Ureter (tissue), 1 donor: ENCODE measurements around the gene ZNF641. TPM values are rescaled to one million over a fixed set of nuclear protein-coding genes. Genes with fewer than 3 reads are reported as not detected.

Experiments used
- DNase-seq: peaks from one replicate; pipeline ENCODE4 v3.0.0-alpha.2; 2020; ENCODE audit warnings: low spot score
- total RNA-seq: library from RNA; stranded (reverse); gene quantifications from one replicate; pipeline ENCODE4 v1.2.4, GENCODE V29; 2023
- donor health status: DM: yes; HTN: yes; CAD: no.

ZNF641 gene
- 35.3 TPM for total RNA-seq

- DNase-seq: peak; percentile 84
Observed at GRCh38 chr12:48350249-48351021, at the start of gene ZNF641. TSS of gene ZNF641 (minus strand) at chr12:48350919. CDS start at chr12:48348090, 2,829 bp downstream.

- DNase-seq: no peak
Observed at GRCh38 chr12:48390026-48390425, 39.3 kb upstream of the ZNF641 start.

- DNase-seq: no peak
Observed at GRCh38 chr12:48389409-48389808, 38.7 kb upstream of the ZNF641 start.

- no peak for DNase-seq
Observed at GRCh38 chr12:48388938-48389337, 38.2 kb upstream of the ZNF641 start.

GRCh38 chr12:48388460-48388859 lies 37.7 kb upstream of the ZNF641 start:
- DNase-seq: no peak

GRCh38 chr12:48380596-48380995 lies 29.9 kb upstream of the ZNF641 start:
- DNase-seq: no peak

GRCh38 chr12:48379794-48380193 lies 29.1 kb upstream of the ZNF641 start:
- DNase-seq: no peak

- DNase-seq: no peak
Observed at GRCh38 chr12:48377646-48378045, 26.9 kb upstream of the ZNF641 start.

- no peak for DNase-seq
Observed at GRCh38 chr12:48374164-48374563, 23.4 kb upstream of the ZNF641 start.

GRCh38 chr12:48366131-48366530 lies 15.4 kb upstream of the ZNF641 start:
- no peak for DNase-seq

- no peak for DNase-seq
Observed at GRCh38 chr12:48361664-48362339, 11.1 kb upstream of the ZNF641 start.

GRCh38 chr12:48358937-48359513 lies 8.3 kb upstream of the ZNF641 start:
- no peak for DNase-seq

- DNase-seq: no peak
Observed at GRCh38 chr12:48356041-48356768, 5.5 kb upstream of the ZNF641 start.

- DNase-seq: no peak
Observed at GRCh38 chr12:48352157-48352760, 1.5 kb upstream of the ZNF641 start.

- DNase-seq: peak; percentile 73
Observed at GRCh38 chr12:48351022-48351708, 446 bp upstream of the ZNF641 start.

GRCh38 chr12:48349471-48349870 lies 1.2 kb downstream of the ZNF641 start:
- DNase-seq: no peak

GRCh38 chr12:48342980-48343379 lies 7.7 kb downstream of the ZNF641 start:
- DNase-seq: no peak

- DNase-seq: no peak
Observed at GRCh38 chr12:48340943-48341342, 9.8 kb downstream of the ZNF641 start.

- no peak for DNase-seq
Observed at GRCh38 chr12:48339442-48340117, 11.1 kb downstream of the ZNF641 start.

- no peak for DNase-seq
Observed at GRCh38 chr12:48336564-48336963, 14.2 kb downstream of the ZNF641 start.

GRCh38 chr12:48336061-48336460 lies 14.7 kb downstream of the ZNF641 start:
- no peak for DNase-seq
